ENCODE data around the gene TMEM200C. TPM values are rescaled to one million over a fixed set of nuclear protein-coding genes. Genes with fewer than 3 reads are reported as not detected.

The TMEM200C gene
- total RNA-seq: under 1 TPM in 2 of 4 donors, not detected in 2; 0.08 to 0.13 TPM

GRCh38 chr18:5895299-5895875 lies at the start of gene TMEM200C:
TMEM200C (minus strand) TSS chr18:5895522; CDS start chr18:5892063, 3,459 bp downstream.
- Histone ChIP-seq H3K4me1 (peaks cover 12 to 14% of the 10 kb centered on the region in 2 donors), H3K27me3 (peaks cover 22% of the 10 kb centered on the region), H3K27ac (no peak within 1 kb of the TSS), H3K36me3 (no peaks in the 10 kb centered on the region), H3K4me3 (replicated peaks in 1 of 3) (peak within 1 kb of the TSS in 1 of 3 donors; percentile 31), H3K9me3 (no peaks in the 10 kb centered on the region)
- 0 to 15% methylated on average over 2 to 8 of the region's 83 CpGs for WGBS, 2 donors
- peak in 1 of 2 donors; percentile 16 for DNase-seq
- intact Hi-C loops (cut with DNase I): no loop called here
- no peak for TF ChIP-seq POLR2A (IDR thresholded peaks at IDR 0.05)
- TF ChIP-seq CTCF (IDR thresholded peaks at IDR 0.05): no peak

GRCh38 chr18:5944448-5944847 lies 49.1 kb upstream of the TMEM200C start:
- DNase-seq: no peak
- intact Hi-C loops (cut with DNase I): no loop called here
- Histone ChIP-seq H3K4me1 (no peaks in the 10 kb centered on the region), H3K27me3 (no peaks in the 10 kb centered on the region), H3K36me3 (no peaks in the 10 kb centered on the region), H3K4me3 (replicated peaks in 1 of 3) (no peak overlapping the region), H3K27ac (no peak overlapping the region), H3K9me3 (no peaks in the 10 kb centered on the region)
- TF ChIP-seq CTCF (IDR thresholded peaks at IDR 0.05) (no peak), POLR2A (IDR thresholded peaks at IDR 0.05) (no peak)
- 94 to 95% methylated on average over 3 of the region's 3 CpGs for WGBS, 2 donors

- no peaks in the 10 kb centered on the region for H3K4me1 ChIP-seq
- intact Hi-C loops (cut with DNase I): no loop called here
- TF ChIP-seq POLR2A (IDR thresholded peaks at IDR 0.05) (no peak), CTCF (IDR thresholded peaks at IDR 0.05) (no peak)
- H3K27me3 ChIP-seq: no peaks in the 10 kb centered on the region
- 51 to 52% methylated on average over 5 of the region's 5 CpGs for WGBS, 2 donors
- DNase-seq: peak in 1 of 2 donors; percentile 23
- no peak overlapping the region for H3K27ac ChIP-seq
- no peak overlapping the region for H3K4me3 ChIP-seq (replicated peaks in 1 of 3)
- H3K9me3 ChIP-seq: no peaks in the 10 kb centered on the region
- H3K36me3 ChIP-seq: no peaks in the 10 kb centered on the region
Measured at GRCh38 chr18:5943514-5943913, 48.2 kb upstream of the TMEM200C start.

GRCh38 chr18:5942591-5942990 lies 47.3 kb upstream of the TMEM200C start:
- H3K27ac ChIP-seq: no peak overlapping the region
- no peak overlapping the region for H3K4me3 ChIP-seq (replicated peaks in 1 of 3)
- intact Hi-C loops (cut with DNase I): no loop called here
- TF ChIP-seq CTCF (IDR thresholded peaks at IDR 0.05) (no peak), POLR2A (IDR thresholded peaks at IDR 0.05) (no peak)
- H3K9me3 ChIP-seq: no peaks in the 10 kb centered on the region
- H3K36me3 ChIP-seq: no peaks in the 10 kb centered on the region
- H3K4me1 ChIP-seq: no peaks in the 10 kb centered on the region
- no peak for DNase-seq
- 56 to 63% methylated on average over 6 of the region's 6 CpGs for WGBS, 2 donors
- H3K27me3 ChIP-seq: no peaks in the 10 kb centered on the region

- Histone ChIP-seq H3K4me3 (replicated peaks in 1 of 3) (no peak overlapping the region), H3K36me3 (no peaks in the 10 kb centered on the region), H3K9me3 (no peaks in the 10 kb centered on the region), H3K4me1 (no peaks in the 10 kb centered on the region), H3K27me3 (no peaks in the 10 kb centered on the region), H3K27ac (no peak overlapping the region)
- WGBS, 2 donors: 52 to 59% methylated on average over 3 of the region's 3 CpGs
- intact Hi-C loops (cut with DNase I): no loop called here
- TF ChIP-seq CTCF (IDR thresholded peaks at IDR 0.05) (no peak), POLR2A (IDR thresholded peaks at IDR 0.05) (no peak)
- no peak for DNase-seq
Measured at GRCh38 chr18:5941890-5942289, 46.6 kb upstream of the TMEM200C start.
